Activated CD4-positive, CD25-positive, alpha-beta regulatory T cell (primary cell): ENCODE measurements around the gene FNTB.
"Not testable (repeated sequence)": the region's sequence is repeated elsewhere in the genome, so short reads cannot be mapped to it uniquely, and the experiment has no call there.

ENCODE experiments used
- DNase-seq, 4 experiments: peaks; one replicate each; lab custom pipeline; 2025; lab: John Stamatoyannopoulos, UW

The FNTB gene

DNA sequence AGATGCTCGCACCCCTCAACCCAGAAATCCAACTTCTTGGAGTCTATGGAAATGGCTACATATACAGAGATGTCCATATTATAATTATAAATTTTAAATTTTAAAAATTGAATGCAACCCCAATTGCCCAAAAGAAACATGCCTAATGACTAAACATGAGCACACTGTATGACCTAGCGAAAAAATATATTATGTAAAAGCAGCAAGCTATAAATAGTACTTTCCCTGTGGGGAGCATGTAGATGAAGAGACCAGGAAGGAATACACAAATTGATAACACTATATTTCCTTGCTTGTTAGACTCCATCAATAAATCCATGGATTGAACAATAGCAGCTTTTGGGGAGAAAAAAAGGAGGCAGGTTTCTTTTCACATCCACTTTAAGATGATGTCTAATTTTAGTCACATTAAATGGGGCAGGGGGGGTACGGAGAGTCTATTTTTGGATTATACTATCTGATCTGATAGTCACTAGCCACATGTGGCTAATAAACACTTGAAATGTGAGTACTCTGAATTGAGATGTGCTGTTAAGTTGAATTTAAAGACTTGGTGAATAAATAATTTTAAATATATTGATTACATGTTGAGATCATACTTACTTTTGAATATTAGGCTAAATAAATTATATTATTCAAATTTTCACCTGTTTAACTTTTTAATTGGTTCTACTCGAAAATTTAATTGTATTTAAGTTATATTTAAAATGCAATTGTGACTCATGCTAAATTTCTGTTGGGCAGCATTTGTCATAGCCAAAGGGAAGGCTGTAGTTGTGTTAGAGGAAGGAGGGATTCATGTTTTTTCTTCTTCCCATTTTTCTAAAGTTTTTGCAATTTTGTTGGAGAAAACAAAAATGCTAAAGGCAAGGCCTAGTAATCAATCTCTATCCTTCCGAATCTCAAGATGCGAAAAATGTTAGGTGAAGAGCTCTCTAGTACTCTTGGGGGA lies 98.1 kb downstream of the FNTB start:
- DNase-seq, result no peak

DNA sequence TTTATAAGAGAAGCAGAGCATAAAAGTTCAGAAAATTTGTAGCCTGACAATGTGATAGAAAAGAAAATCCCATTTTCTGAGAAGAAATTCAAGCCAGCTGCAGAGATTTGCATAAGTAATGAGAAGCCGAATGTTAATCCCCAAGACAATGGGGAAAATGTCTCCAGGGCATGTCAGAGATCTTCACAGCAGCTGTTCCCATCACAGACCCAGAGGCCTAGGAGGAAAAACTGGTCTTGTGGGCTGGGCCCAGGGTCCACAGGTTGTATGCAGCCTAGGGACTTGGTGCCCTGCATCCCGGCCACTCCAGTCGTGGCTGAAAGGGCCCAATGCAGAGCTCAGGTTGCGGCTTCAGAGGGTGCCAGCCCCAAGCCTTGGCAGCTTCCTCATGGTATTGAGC lies 100.0 kb downstream of the FNTB start:
- DNase-seq, result not testable (repeated sequence)

DNA sequence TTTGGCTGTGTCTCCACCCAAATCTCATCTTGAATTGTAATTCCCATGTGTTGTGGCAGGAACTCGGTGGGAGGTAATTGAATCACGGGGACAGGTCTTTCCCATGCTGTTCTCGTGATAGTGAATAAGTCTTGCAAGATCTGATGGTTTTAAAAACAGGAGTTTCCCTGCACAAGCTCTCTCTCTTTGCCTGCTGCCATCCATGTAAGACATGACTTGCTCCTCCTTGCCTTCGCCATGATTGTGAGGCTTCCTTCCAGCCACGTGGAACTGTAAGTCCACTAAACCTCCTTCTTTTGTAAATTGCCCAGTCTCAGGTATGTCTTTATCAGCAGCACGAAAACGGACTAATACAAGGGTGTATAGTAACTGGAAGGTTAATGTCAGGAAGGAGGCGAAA lies 101.1 kb downstream of the FNTB start:
- not testable (repeated sequence) for DNase-seq

DNA sequence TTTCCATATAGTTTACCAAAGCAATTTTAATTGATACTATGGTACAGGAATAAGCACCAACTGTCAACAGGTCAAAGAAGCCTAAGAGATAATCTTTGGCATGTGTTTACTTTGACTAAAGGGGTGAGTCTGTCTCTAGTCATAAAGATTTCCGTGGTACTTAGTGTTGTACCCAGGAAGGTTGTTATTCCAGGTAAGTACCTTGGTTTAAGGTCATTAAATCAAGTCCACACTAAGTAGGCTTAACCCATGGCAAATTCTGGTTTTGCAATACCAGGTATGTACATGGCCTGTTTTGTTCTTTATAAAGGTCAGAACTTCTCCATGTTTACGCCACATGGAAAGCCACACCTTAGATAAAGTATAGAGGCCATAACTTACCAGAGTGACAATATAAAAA lies 105.7 kb downstream of the FNTB start:
- no peak for DNase-seq

DNA sequence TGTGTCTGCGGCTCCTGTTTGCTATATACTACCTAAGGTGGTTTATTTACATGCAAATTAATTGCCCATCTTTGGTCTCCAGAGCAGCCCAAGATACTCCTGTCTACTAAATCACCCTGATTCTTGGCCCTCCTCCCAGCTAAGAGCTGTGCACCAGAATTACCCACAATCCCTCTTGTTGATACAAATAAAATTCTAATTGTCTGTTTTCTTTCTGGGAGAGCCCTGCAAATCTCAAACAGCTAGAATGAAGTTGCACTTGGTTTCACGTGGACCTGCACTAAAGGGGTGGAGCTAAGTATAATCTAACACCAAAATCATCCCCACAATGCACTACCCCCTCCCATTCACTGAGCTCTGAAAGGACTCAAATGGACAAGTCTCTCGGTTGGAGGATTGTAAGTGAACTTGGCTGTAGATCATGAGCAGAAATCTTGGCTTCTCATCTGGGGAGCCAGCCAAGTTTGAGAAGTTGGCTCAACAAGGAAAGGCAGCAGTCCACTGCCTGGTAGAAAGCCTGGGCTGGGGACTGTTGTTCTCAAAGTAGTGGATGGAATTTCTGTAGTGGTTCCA lies 109.0 kb downstream of the FNTB start:
- DNase-seq, result no peak

DNA sequence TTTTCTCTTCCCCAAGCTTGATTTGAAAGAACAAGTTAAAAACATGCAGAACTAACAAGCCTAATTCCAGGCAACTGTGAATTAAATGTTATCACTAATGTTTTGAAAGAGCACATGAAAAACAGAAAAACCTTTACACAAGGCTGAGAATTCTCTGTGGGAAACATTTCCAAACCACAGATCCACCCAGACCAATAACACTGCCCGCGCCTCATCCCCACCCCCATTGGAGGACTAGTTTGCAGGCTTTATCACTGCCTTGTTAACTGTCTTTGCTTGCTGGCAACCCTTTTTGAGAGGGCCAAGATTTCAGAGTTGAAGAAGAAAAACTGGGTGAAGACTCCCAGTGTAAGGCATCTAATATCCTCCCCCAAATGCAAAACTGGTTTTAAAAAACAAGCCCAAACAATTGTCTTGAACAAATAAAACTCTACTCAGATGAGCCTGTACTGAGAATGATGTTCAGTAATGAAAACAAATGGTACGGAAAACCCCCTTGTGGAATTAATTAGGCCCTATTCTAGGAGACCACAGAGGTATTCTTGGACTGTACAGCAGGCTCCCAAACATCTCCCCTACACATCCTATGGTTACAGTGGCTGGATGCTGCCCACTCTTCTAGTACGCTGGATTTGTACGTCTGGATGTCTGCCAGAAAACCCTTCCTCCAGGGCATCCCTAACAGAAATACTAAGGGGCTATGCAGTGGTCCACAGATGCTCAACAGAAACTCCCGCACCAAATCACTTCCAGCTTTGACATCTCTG lies 109.8 kb downstream of the FNTB start:
- no peak for DNase-seq

DNA sequence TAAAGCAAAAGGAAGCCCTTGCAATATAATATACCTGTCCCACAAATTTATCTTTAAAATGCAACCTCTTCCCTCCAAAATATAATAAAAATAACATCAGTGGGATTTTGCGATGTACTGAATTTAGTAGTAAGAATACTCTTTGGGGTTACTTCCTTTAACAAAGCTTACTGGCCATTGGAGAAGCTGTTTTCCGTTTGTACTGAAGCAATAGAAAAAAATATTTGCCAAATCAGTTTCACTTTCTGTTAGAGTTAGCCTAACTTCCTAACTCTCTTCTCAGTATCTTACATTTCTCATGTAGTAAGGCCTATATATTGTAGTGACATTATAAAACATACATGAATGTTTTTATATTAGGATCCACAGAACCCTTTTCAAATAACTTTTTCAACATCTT lies 111.9 kb downstream of the FNTB start:
- DNase-seq, result no peak

DNA sequence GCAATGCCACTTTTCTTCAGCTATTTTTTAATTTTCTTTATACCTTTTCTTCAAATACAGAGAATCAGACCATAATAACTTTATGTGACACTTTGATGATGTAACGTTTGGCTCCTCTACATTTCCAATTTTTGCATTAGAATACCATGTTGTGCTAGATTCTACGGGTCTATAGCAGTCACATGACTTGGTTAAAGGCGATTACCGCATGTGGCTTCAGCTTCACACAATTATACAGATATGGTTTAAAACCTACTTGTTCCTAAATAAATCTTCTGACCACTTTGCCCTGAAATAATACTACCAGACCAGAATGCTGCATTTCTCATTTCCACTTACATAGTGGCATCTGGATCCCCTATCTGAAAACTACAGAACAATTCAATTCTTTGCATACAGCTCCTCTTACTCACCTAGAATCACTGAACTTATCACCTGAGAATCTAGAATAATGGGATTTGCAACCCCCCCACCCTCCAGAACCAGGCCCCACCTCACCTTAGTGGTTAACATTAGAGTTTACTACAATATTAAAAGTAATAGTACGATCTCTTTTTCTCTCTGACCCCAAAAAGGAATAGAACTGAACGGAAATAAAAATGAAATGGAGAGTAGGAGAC lies 114.3 kb downstream of the FNTB start:
- no peak for DNase-seq

DNA sequence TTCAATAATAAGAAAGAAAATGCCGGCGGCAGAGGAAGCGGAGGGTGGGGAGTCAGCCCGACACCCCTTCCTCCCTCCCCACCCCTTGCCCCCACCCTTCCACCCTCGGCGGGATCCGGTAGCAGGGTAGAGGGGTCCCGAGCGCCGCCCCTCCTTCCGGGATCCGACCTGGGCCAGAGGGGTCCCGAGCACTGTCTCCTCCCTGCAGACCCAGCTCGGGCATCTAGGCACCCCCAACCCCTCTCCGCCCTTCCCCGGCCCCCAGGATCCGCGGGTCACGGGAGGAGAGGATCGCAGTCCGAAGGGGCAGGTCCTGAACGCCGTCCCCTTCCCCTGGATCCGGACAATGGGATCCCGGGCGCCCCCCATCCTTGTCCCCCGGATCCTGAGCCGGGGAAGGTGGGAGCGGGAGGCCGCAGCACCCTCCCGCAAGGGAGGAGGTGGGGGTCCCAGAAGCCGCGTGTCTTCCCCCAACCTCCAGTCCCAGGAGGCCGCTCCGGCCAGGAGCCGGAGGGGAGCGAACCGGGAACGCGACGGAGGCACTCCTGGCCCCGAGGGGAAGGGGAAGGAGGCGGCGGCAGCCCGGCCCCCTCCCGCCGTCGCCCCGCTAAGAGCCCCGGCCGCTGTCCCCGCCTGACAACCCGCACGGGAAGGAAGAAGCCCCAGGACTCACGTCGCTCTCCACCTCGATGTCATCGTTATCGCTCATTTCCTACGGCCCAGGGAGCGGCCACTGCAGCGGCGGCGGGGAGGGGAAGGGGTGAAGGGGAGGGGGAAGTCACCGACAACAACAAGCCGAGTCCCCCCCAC lies 115.1 kb downstream of the FNTB start:
- peak in 2 of 4 experiments; percentile 13 to 49 for DNase-seq

DNA sequence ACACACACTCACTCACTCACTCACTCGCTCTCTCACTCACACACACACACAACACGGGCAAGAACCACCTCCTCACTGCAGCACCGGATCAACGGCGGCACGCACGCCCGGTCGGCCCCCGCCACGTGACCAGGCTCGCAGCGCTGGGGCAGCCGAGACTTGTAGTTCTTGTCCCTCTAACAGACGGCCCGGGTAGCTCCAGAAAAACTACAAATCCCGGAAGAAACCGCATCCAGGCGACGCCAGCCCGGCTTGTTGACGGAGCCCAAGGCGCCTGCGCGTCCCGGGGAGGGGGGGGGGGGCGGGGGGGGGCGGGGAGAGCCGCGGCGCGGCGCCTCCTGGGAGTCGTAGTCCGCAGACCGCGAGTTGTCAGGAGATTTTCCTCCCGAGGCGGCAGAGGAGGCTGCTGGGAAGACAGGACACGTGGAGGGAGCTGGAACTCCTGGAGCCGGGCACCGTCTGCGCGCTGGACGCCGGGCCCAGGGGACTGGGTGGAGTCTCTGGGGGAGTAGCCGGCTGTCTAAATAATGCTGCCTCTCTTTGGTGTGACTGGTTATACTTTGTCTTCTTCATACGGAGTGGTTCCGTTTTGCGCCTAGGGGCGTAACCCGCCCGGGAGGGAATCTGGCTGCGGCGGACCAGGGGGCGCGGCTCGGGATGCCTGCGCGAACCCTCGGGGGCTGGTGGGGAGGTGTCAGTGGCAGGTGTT lies 115.9 kb downstream of the FNTB start, which contains the start of gene MAX:
MAX (minus strand) TSS at position 77 of the 709 bp plus-strand sequence. CDS start 178 bp downstream, outside the sequence.
- DNase-seq, result peak; percentile 91 to 97 (median 96)

DNA sequence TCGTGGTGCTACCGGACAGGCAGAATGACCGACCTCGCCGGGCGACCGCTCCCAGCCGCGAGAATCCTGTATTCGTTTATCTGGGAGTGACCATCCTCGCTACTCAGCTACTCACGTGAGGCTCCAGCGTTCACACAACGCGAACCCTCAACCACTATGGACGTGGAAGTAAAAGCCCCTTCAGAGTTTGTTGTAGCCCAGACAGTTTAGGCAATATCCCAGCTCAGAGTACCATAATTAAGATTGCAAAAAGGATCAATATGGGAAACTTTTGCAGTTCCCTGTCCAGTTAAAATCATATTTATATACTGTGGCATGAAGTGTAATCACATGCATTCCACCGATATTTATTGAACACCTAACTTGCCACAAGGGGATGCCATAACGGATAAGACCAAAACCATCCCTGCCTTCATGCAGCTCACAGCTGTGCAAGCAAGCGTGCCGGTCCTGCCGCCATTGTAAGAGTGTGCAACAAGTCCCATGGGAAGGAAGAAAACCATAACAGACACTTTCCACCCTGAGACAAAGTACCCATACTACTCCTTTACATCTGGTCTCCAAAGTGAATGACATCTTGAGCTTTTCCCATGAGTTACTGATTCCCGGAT lies 116.6 kb downstream of the FNTB start:
- DNase-seq, result no peak

DNA sequence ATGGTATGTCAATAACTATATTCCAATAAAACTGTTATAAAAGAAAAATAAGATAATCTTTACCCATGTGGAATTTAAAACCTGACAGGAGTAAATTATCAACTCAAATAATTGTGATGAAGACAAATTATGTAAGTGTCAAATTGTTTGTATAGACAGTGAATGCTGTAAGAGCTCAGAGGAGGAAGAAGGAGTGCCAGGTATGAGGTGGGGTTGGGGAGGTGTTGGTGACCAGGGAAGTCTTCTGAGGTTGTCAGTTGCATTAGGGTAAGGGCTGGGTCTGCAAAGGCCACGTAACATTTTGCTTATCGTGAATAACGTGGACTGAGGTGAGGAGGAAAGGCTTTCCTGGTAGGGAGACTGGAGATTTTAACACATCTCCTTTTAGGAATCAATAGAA lies 118.1 kb downstream of the FNTB start:
- DNase-seq, result no peak

DNA sequence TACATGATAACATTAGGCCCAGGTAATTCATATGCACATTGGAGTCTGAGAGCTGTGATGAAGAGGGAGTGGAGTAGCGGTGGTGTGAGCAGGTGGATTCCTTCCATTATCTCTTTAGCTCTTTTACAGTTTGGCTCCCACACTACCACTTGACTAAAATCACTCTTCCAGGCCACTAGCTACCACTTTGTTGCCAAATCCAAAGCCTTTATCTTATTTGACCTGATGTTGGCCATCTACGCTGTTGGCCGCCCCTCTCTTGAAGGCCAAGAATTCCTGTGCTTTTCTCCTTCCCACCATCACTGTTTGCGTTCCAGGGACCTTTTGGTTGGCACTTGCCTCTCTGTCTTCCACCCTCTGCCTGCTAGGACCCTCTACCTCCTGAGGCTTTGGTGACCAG lies 119.6 kb downstream of the FNTB start:
- no peak for DNase-seq

DNA sequence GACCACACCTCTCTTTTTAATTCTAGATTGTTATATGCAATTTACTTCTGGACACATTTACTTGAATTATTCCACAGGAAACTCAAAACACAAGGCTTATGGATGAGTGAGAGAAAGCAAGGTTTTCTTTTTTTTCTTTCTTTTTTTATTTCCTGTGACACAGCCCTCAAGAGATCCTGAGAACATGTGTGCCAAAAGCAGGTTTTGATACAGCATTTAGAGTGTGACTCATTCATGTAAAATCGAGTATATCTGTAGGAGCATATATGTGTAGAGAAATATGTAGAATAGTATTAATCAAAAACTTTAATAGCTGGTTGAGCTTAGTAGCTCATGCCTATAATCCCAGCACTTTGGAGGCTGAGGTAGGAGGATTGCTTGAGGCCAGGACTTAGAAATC lies 120.0 kb downstream of the FNTB start:
- DNase-seq, result no peak

DNA sequence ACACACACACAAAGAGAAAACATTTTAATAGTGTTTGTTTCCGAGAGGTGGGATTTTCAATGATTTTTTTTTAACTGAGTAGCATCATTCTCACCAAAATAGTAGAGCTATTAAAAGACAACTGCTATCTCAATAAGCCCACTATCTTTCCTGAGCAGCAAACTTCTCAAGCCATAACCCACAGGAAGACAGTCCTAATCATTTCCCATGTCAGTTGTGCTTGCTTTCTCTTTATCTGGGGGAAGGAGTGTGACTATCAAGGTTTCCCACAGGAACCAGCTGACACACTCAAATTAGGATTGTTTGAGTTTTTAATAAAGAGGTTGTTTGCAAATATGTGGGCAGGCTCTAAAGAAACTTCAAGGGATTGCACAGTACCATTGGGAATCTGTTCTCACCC lies 120.5 kb downstream of the FNTB start:
- no peak for DNase-seq

DNA sequence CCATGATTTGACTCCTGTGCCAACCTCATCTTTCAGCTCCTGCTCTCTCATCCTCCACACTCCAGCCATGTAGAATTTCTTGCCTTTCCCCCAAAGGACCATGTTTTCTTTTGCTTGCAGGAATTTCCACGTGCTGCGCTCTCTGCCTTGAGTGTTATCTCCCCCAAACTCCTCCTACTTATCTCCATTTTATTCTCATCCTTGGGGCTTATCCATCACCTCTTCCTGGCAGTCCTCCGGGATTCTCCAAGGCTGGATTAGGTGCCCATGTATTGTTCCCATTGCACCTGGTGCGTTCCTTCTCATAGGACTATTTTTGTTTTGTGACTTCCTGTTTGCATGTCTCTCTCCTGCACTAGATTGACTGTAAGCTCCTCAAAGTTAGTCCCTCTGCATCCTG lies 122.7 kb downstream of the FNTB start:
- DNase-seq, result no peak

DNA sequence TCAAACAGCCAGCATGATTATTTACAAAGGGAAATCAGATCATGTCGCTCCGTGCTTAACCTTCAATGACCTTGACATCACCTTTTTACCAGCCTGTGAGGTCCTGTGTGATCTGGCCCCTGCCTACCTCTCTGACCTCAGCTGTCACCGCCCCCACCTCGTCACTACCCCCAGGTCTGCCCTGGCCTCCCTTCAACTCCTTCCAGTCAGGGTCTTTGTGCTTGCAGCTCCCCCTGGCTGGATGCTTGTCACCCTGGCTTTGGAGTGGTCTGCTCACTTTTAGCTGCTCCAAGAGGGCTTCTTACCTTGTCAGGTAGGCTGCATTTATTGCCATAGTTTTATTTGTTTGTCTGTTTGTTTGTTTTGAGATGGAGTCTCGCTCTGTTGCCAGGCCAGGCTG lies 123.8 kb downstream of the FNTB start:
- DNase-seq, result no peak
